Central memory CD8-positive, alpha-beta T cell (primary cell): ENCODE results near the gene TSSK6.
"Not testable (repeated sequence)": the region's sequence is repeated elsewhere in the genome, so short reads cannot be mapped to it uniquely, and the experiment has no call there.

Experiments used
- ATAC-seq: fragments of 150-1000 bp; cut with Tn5 transposase; replicated peaks from 2 replicates; pipeline ENCODE4 v1.10.0; 2022; ENCODE audit warnings: mild to moderate bottlenecking, moderate FRiP score, moderate number of reproducible peaks; ENCODE audit not compliant: poor library complexity, severe bottlenecking; ENCODE audit errors: extremely low read depth
- DNase-seq, 2 donors: peaks; one replicate each; pipeline ENCODE4 v3.0.0; 2021; ENCODE audit warnings: low spot score in 2 of 2
- H3K27ac Mint-ChIP-seq: one replicate; pipeline ENCODE4 v1.8.0; 2022; ENCODE audit warnings: low read depth, mild to moderate bottlenecking, moderate library complexity, mixed read lengths
- H3K27me3 Mint-ChIP-seq: one replicate; pipeline ENCODE4 v1.8.0; 2022; ENCODE audit warnings: mixed read lengths
- H3K36me3 Mint-ChIP-seq: one replicate; pipeline ENCODE4 v1.8.0; 2022; ENCODE audit warnings: mild to moderate bottlenecking, moderate library complexity, mixed read lengths; ENCODE audit not compliant: insufficient read depth
- H3K4me1 Mint-ChIP-seq: one replicate; pipeline ENCODE4 v1.8.0; 2022; ENCODE audit warnings: mixed read lengths
- H3K4me3 Mint-ChIP-seq: one replicate; pipeline ENCODE4 v1.8.0; 2022; ENCODE audit warnings: mild to moderate bottlenecking, moderate library complexity, mixed read lengths
- H3K9me3 Mint-ChIP-seq: one replicate; pipeline ENCODE4 v1.8.0; 2022; ENCODE audit warnings: mixed read lengths

TSSK6 gene

GRCh38 chr19:19480688-19481087 lies 34.7 kb downstream of the TSSK6 start:
- H3K27me3 Mint-ChIP-seq, result no peaks in the 10 kb centered on the region
- peak overlapping the region; percentile 25 for H3K27ac Mint-ChIP-seq
- peaks cover 34% of the 10 kb centered on the region for H3K4me1 Mint-ChIP-seq
- no peak overlapping the region for H3K4me3 Mint-ChIP-seq
- ATAC-seq, result no peak
- peaks cover 32% of the 10 kb centered on the region for H3K36me3 Mint-ChIP-seq
- DNase-seq, result no peak
- no peaks in the 10 kb centered on the region for H3K9me3 Mint-ChIP-seq

GRCh38 chr19:19477705-19478383 lies 37.5 kb downstream of the TSSK6 start:
- H3K27me3 Mint-ChIP-seq, result no peaks in the 10 kb centered on the region
- H3K4me1 Mint-ChIP-seq, result peaks cover 46% of the 10 kb centered on the region
- H3K4me3 Mint-ChIP-seq, result no peak overlapping the region
- no peak for ATAC-seq
- peaks cover 40% of the 10 kb centered on the region for H3K36me3 Mint-ChIP-seq
- peak overlapping the region; percentile 91 for H3K27ac Mint-ChIP-seq
- DNase-seq, result no peak
- no peaks in the 10 kb centered on the region for H3K9me3 Mint-ChIP-seq

DNA sequence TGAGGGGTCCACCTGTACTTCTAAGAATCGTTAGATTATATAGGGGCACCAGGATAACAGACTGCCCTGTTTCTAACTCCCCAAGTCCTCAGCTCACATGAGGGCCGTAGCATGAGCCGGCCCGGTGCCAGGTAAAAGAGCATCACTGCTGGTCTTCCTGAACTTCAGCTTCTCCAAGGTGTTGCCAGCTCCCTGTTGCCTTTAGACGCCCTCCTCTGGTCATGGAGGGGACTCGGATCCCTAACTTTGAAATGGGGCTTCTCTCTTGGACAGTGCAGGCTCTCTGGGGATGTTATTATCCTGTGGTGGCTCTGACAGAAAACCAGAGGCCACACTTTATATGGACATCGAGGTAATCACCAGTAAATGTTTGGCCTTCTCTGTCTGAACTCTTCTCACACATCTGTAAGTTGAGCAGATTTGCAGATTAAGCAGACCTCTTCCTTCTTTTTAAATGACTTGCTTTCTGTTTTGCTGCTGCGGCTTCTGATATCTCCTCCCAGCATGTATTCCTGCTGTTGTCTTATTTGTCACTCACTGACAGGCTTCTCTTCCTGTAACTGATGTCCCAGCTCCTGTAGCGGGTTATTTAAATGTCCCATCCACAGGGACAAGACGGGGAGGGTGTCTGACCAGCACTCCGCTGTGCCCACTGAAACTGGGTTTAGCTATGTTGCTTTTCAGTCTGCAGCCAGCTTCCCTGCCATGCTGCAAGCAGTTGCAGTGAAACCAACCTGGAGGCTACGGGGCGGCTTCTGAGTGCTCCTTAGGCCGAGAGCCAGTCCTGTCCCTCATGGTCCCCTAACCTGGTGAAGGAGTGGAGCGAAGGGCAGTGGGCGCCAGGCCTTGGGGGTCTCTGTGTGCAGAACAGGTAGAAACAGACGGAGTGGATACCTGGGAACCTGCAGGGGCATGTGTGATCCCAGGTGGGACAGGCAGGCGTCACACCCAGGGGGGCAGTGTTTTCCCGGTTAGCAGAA lies 39.2 kb downstream of the TSSK6 start:
- peak overlapping the region; percentile 91 for H3K27ac Mint-ChIP-seq
- no peak for ATAC-seq
- no peak for DNase-seq
- H3K27me3 Mint-ChIP-seq, result no peaks in the 10 kb centered on the region
- no peaks in the 10 kb centered on the region for H3K9me3 Mint-ChIP-seq
- H3K4me3 Mint-ChIP-seq, result no peak overlapping the region
- H3K4me1 Mint-ChIP-seq, result peaks cover 50% of the 10 kb centered on the region
- H3K36me3 Mint-ChIP-seq, result peaks cover 35% of the 10 kb centered on the region

DNA sequence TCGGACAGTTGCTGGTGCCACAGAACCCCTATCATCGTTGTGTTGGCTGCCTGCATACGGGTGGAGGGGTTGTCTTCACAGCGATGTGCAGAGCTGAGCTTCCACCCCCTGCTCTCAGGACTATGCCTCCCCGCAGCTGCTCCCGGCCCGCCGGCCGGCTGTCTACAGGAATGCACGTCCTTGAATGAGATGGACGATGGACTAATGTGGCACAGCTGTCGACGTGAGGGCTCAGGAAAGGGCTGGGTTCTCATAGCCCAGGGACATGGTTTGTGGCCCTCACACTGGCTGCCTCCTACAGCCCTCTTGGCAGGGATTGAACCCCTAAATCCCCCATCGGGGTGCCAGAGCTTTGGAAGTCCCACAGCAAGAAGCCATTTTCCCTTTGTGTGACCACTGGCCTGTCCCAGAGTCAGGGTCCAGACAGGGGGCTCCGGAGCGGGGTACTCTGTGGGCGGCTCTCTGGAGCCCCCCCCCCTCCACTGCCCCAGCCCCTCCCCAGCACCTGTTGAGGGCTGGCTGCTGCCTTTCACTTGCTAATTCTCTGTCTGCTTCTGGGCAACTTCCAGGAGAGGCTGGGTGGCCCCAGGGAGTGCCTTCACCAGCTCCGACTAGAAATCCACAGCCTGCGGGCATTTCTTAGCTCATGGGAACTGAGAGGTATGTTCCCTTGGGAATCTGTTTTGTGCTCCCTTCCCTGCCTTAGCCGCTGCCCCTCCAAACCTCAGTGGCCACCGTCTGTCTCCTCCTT lies 40.2 kb downstream of the TSSK6 start:
- Mint-ChIP-seq H3K27me3 (no peaks in the 10 kb centered on the region), H3K27ac (peak overlapping the region; percentile 91), H3K9me3 (no peaks in the 10 kb centered on the region), H3K36me3 (peaks cover 33% of the 10 kb centered on the region), H3K4me3 (peak overlapping the region; percentile 18), H3K4me1 (peaks cover 59% of the 10 kb centered on the region)
- DNase-seq (no peak), ATAC-seq (no peak)

DNA sequence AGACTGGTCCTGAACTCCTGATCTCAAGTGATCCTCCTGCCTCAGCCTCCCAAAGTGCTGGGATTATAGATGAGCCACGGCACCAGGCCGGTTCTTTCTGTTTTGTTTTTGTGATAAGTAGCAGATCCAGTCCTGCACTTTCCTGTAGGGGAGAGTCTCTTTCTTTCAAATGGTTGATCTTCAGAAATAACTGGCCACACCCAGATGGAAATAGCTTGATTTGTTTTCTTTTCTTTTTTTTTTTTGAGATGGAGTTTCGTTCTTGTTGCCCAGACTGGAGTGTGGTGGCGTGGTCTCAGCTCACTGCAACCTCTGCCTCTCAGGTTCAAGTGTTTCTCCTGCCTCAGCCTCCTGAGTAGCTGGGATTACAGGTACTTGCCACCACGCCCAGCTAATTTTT lies 43.2 kb downstream of the TSSK6 start:
- ATAC-seq, result not testable (repeated sequence)

GRCh38 chr19:19471682-19472081 lies 43.7 kb downstream of the TSSK6 start:
- Mint-ChIP-seq H3K36me3 (peaks cover 32% of the 10 kb centered on the region), H3K4me1 (peaks cover 50% of the 10 kb centered on the region), H3K9me3 (peaks cover 8% of the 10 kb centered on the region), H3K27ac (no peak overlapping the region), H3K4me3 (no peak overlapping the region), H3K27me3 (no peaks in the 10 kb centered on the region)
- no peak for ATAC-seq
- no peak for DNase-seq

More for the DNA sequence above, 43.2 kb downstream of the TSSK6 start:
- H3K27me3 Mint-ChIP-seq, H3K27ac Mint-ChIP-seq, H3K4me3 Mint-ChIP-seq, H3K9me3 Mint-ChIP-seq, DNase-seq: not testable (repeated sequence)
- peaks cover 30% of the 10 kb centered on the region for H3K36me3 Mint-ChIP-seq
- H3K4me1 Mint-ChIP-seq, result peaks cover 54% of the 10 kb centered on the region

GRCh38 chr19:19470579-19470978 lies 44.8 kb downstream of the TSSK6 start:
- Mint-ChIP-seq H3K36me3 (peaks cover 38% of the 10 kb centered on the region), H3K4me3 (no peak overlapping the region), H3K4me1 (peaks cover 48% of the 10 kb centered on the region)

DNA sequence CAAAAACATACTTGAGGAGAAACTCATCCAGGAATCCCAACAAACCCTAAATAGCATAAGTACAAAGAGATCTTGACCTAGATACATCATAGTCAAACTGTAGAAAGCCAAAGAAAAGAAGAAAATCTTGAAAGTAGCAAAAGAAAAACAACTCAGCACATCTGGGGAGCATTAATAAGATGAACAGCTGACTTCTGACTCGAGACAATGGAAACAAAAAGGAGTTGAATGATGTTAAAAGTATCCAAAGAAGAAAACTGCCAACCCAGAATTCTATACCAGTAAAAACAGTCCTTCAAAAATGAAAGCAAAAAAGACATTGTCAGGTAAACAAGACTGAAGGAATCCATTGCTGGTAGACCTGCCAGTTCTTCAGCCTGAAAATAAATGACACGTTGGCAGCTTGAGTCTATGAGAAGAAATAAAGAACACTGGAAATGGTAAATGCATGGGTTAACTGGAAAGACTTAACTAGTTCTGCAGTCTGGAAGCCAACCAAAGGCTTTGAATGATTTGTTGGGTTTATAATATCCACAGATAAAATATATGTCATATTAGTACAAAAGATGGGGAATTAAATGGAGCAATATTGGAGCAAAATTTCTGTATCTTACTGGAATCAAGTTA lies 46.8 kb downstream of the TSSK6 start:
- Mint-ChIP-seq H3K9me3 (peaks cover 8% of the 10 kb centered on the region), H3K36me3 (peaks cover 39% of the 10 kb centered on the region), H3K27me3 (no peaks in the 10 kb centered on the region), H3K27ac (peak overlapping the region; percentile 81), H3K4me3 (no peak overlapping the region), H3K4me1 (peaks cover 53% of the 10 kb centered on the region)
- ATAC-seq, result no peak
- DNase-seq, result no peak

More at GRCh38 chr19:19470579-19470978, 44.8 kb downstream of the TSSK6 start:
- no peak for ATAC-seq
- H3K27me3 Mint-ChIP-seq, result no peaks in the 10 kb centered on the region
- DNase-seq, result no peak
- H3K27ac Mint-ChIP-seq, result peak overlapping the region; percentile 47
- H3K9me3 Mint-ChIP-seq, result peaks cover 8% of the 10 kb centered on the region

DNA sequence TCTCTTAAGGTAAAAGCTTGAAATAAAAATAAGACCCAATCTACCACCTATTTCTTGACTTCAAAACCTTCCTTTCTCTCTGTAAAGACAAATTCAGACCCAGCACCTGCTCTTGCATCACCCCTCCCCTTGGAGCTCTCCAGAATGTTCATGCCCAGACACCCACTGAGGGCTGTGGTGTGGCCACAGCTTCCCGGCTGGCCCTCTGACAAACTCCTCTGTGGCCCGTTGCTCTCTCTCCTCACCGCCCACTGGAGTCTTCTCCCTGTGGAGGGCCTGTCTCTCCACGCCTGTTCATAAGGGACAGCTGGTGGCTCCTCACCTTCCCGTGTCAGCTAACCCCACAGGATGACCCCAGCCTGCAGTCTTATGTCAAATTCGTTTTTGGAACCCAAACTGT lies 49.1 kb downstream of the TSSK6 start:
- H3K27ac Mint-ChIP-seq, result peak overlapping the region; percentile 27
- peaks cover 66% of the 10 kb centered on the region for H3K4me1 Mint-ChIP-seq
- ATAC-seq (no peak), DNase-seq (no peak)
- H3K4me3 Mint-ChIP-seq, result no peak overlapping the region
- no peaks in the 10 kb centered on the region for H3K27me3 Mint-ChIP-seq
- H3K36me3 Mint-ChIP-seq, result peaks cover 43% of the 10 kb centered on the region
- H3K9me3 Mint-ChIP-seq, result peaks cover 8% of the 10 kb centered on the region

DNA sequence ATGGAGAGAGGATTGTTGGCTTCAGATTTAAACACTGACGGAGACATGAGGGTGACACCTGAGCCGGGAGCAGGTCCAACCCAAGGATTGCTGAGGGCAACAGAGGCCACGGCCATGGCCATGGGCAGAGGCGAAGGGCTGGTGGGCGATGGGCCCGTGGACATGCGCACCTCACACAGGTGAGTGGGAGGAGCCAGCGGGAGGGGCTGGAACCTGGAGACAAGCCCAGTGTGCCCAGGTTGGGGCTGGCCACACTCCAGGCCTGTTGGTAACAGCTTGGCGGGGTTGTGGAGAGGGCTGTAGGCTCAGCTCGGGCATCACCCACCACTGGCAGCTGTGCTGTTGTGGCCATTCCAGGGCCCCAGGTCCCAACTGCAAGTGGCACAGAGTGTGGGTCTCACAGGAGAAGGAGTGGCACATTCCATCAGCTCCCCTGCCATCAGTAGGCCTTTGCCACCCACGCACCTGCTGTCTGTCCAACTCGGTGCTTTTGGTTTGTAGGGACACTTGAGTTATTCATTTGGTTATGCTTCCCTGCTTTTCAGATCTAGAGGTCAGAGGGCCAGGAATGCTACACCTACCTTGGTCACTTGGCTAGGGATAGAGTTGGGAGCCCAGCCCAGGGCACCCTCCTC lies 49.8 kb downstream of the TSSK6 start:
- Mint-ChIP-seq H3K36me3 (peaks cover 47% of the 10 kb centered on the region), H3K4me1 (peaks cover 66% of the 10 kb centered on the region)

GRCh38 chr19:19464339-19465098 lies 50.8 kb downstream of the TSSK6 start:
- Mint-ChIP-seq H3K27ac (peak overlapping the region; percentile 84), H3K9me3 (peaks cover 8% of the 10 kb centered on the region), H3K4me3 (peak overlapping the region; percentile 20), H3K36me3 (peaks cover 51% of the 10 kb centered on the region), H3K4me1 (peaks cover 73% of the 10 kb centered on the region), H3K27me3 (no peaks in the 10 kb centered on the region)
- ATAC-seq (no peak), DNase-seq (no peak)

More for the DNA sequence above, 49.8 kb downstream of the TSSK6 start:
- DNase-seq (no peak), ATAC-seq (no peak)
- Mint-ChIP-seq H3K27ac (peak overlapping the region; percentile 84), H3K27me3 (no peaks in the 10 kb centered on the region), H3K4me3 (peak overlapping the region; percentile 20), H3K9me3 (peaks cover 8% of the 10 kb centered on the region)
